ENCODE measurements around the gene KCNK3.
"Not testable (repeated sequence)": the region's sequence is repeated elsewhere in the genome, so short reads cannot be mapped to it uniquely, and the experiment has no call there.

KCNK3 gene

GRCh38 chr2:26651470-26651771 lies 41.1 kb upstream of the KCNK3 start:
- Histone ChIP-seq H3K27me3 (ENCODE audit: control insufficient read depth, insufficient read depth, low read length, poor library complexity, severe bottlenecking) (no peaks in the 10 kb centered on the region), H3K36me3 (ENCODE audit: control insufficient read depth, insufficient read depth, low read length) (no peaks in the 10 kb centered on the region), H3K9me3 (ENCODE audit: control insufficient read depth, low read length) (no peaks in the 10 kb centered on the region), H3K4me3 (ENCODE audit: insufficient read depth, low read depth, low read length) (no peak overlapping the region), H3K4me1 (ENCODE audit: control insufficient read depth, insufficient read depth, low read length) (peaks cover 14% of the 10 kb centered on the region), H3K27ac (ENCODE audit: insufficient read depth, low read depth, low read length, poor library complexity, severe bottlenecking) (no peak overlapping the region)
- WGBS, 2 experiments, result 94 to 95% methylated on average over 7 of the region's 7 CpGs

DNA sequence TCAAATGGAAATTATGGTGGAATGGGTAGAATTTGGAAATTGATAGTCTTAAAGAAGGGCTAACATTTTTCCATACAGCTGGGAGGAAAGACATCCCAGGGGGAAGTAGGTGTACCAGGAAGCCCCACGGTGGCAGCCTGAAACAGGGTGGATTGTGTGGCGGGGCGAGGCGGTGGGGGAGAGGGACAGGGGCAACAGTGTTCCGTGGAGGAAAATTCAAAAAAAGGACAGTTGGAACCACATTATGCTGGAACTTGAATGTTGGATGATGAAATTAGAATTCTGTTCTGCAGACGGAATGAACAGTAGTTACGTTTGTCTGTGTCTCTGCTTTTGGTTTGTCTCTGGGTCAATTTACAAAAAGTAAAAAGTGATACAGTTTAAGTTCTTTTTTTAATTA lies 40.7 kb upstream of the KCNK3 start:
- Histone ChIP-seq H3K27me3 (ENCODE audit: control insufficient read depth, insufficient read depth, low read length, poor library complexity, severe bottlenecking) (no peaks in the 10 kb centered on the region), H3K9me3 (ENCODE audit: control insufficient read depth, low read length) (no peaks in the 10 kb centered on the region), H3K27ac (ENCODE audit: insufficient read depth, low read depth, low read length, poor library complexity, severe bottlenecking) (no peak overlapping the region), H3K4me3 (ENCODE audit: insufficient read depth, low read depth, low read length) (no peak overlapping the region), H3K4me1 (ENCODE audit: control insufficient read depth, insufficient read depth, low read length) (peaks cover 13% of the 10 kb centered on the region), H3K36me3 (ENCODE audit: control insufficient read depth, insufficient read depth, low read length) (no peaks in the 10 kb centered on the region)
- WGBS, 2 experiments, result 94% methylated on average over 7 of the region's 7 CpGs

- H3K27ac ChIP-seq (ENCODE audit: insufficient read depth, low read depth, low read length, poor library complexity, severe bottlenecking), result no peak overlapping the region
- H3K36me3 ChIP-seq (ENCODE audit: control insufficient read depth, insufficient read depth, low read length), result no peaks in the 10 kb centered on the region
- 88 to 91% methylated on average over 12 of the region's 12 CpGs for WGBS, 2 experiments
- H3K4me1 ChIP-seq (ENCODE audit: control insufficient read depth, insufficient read depth, low read length), result peaks cover 6% of the 10 kb centered on the region
- H3K9me3 ChIP-seq (ENCODE audit: control insufficient read depth, low read length), result no peaks in the 10 kb centered on the region
- no peaks in the 10 kb centered on the region for H3K27me3 ChIP-seq (ENCODE audit: control insufficient read depth, insufficient read depth, low read length, poor library complexity, severe bottlenecking)
- H3K4me3 ChIP-seq (ENCODE audit: insufficient read depth, low read depth, low read length), result no peak overlapping the region
Observed at GRCh38 chr2:26652361-26653041, 40.0 kb upstream of the KCNK3 start.

- no peaks in the 10 kb centered on the region for H3K9me3 ChIP-seq (ENCODE audit: control insufficient read depth, low read length)
- H3K4me3 ChIP-seq (ENCODE audit: insufficient read depth, low read depth, low read length), result no peak overlapping the region
- H3K27ac ChIP-seq (ENCODE audit: insufficient read depth, low read depth, low read length, poor library complexity, severe bottlenecking), result no peak overlapping the region
- H3K4me1 ChIP-seq (ENCODE audit: control insufficient read depth, insufficient read depth, low read length), result no peaks in the 10 kb centered on the region
- 91 to 92% methylated on average over 13 of the region's 13 CpGs for WGBS, 2 experiments
- no peaks in the 10 kb centered on the region for H3K27me3 ChIP-seq (ENCODE audit: control insufficient read depth, insufficient read depth, low read length, poor library complexity, severe bottlenecking)
- no peaks in the 10 kb centered on the region for H3K36me3 ChIP-seq (ENCODE audit: control insufficient read depth, insufficient read depth, low read length)
Observed at GRCh38 chr2:26653207-26654060, 39.1 kb upstream of the KCNK3 start.

DNA sequence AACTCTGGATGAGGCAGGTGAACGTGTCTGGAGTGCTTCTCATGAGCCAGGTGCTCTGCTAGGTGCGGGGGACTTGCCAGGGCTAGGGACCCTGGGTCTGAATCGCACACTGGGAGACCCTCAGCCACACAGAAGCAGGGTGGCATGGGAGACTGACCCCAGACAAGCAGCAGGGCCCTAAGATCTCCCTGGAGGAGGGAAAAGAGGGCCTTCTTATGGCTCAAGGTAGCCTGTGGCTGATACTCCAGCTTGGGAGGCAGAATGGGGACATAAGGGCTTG lies 38.5 kb upstream of the KCNK3 start:
- Histone ChIP-seq H3K4me3 (ENCODE audit: insufficient read depth, low read depth, low read length) (no peak overlapping the region), H3K36me3 (ENCODE audit: control insufficient read depth, insufficient read depth, low read length) (no peaks in the 10 kb centered on the region), H3K27ac (ENCODE audit: insufficient read depth, low read depth, low read length, poor library complexity, severe bottlenecking) (no peak overlapping the region), H3K27me3 (ENCODE audit: control insufficient read depth, insufficient read depth, low read length, poor library complexity, severe bottlenecking) (no peaks in the 10 kb centered on the region), H3K9me3 (ENCODE audit: control insufficient read depth, low read length) (no peaks in the 10 kb centered on the region), H3K4me1 (ENCODE audit: control insufficient read depth, insufficient read depth, low read length) (no peaks in the 10 kb centered on the region)
- WGBS, 2 experiments, result 88 to 93% methylated on average over 3 of the region's 3 CpGs

DNA sequence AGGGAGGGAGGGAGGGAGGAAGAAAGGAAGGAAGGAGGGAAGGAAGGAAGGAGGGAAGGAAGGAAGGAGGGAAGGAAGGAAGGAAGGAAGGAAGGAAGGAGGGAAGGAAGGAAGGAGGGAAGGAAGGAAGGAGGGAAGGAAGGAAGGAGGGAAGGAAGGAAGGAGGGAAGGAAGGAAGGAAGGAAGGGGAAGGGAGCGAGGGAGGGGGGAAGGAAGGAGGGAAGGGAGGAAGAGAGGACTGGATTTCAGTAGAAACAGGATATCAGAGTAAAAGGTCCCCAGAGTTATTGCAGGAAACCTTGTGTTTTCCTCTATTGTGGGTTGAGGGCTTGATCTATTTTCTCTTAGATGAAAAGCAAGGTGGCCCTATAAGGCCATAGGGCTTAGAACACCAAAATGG lies 37.4 kb upstream of the KCNK3 start:
- not testable (repeated sequence) for H3K27me3 ChIP-seq (ENCODE audit: control insufficient read depth, insufficient read depth, low read length, poor library complexity, severe bottlenecking); H3K4me3 ChIP-seq (ENCODE audit: insufficient read depth, low read depth, low read length); H3K27ac ChIP-seq (ENCODE audit: insufficient read depth, low read depth, low read length, poor library complexity, severe bottlenecking); H3K4me1 ChIP-seq (ENCODE audit: control insufficient read depth, insufficient read depth, low read length); H3K9me3 ChIP-seq (ENCODE audit: control insufficient read depth, low read length); H3K36me3 ChIP-seq (ENCODE audit: control insufficient read depth, insufficient read depth, low read length)
- WGBS, 2 experiments, result 80 to 94% methylated on average over 1 of the region's 1 CpG

GRCh38 chr2:26655611-26656195 lies 36.8 kb upstream of the KCNK3 start:
- no peak overlapping the region for H3K4me3 ChIP-seq (ENCODE audit: insufficient read depth, low read depth, low read length)
- no peak overlapping the region for H3K27ac ChIP-seq (ENCODE audit: insufficient read depth, low read depth, low read length, poor library complexity, severe bottlenecking)
- no peaks in the 10 kb centered on the region for H3K9me3 ChIP-seq (ENCODE audit: control insufficient read depth, low read length)
- no peaks in the 10 kb centered on the region for H3K27me3 ChIP-seq (ENCODE audit: control insufficient read depth, insufficient read depth, low read length, poor library complexity, severe bottlenecking)
- no peaks in the 10 kb centered on the region for H3K4me1 ChIP-seq (ENCODE audit: control insufficient read depth, insufficient read depth, low read length)
- 71 to 77% methylated on average over 7 to 9 of the region's 9 CpGs for WGBS, 2 experiments
- H3K36me3 ChIP-seq (ENCODE audit: control insufficient read depth, insufficient read depth, low read length), result no peaks in the 10 kb centered on the region

GRCh38 chr2:26657265-26657664 lies 35.3 kb upstream of the KCNK3 start:
- Histone ChIP-seq H3K9me3 (ENCODE audit: control insufficient read depth, low read length) (no peaks in the 10 kb centered on the region), H3K27ac (ENCODE audit: insufficient read depth, low read depth, low read length, poor library complexity, severe bottlenecking) (no peak overlapping the region), H3K27me3 (ENCODE audit: control insufficient read depth, insufficient read depth, low read length, poor library complexity, severe bottlenecking) (no peaks in the 10 kb centered on the region), H3K4me3 (ENCODE audit: insufficient read depth, low read depth, low read length) (no peak overlapping the region), H3K36me3 (ENCODE audit: control insufficient read depth, insufficient read depth, low read length) (no peaks in the 10 kb centered on the region), H3K4me1 (ENCODE audit: control insufficient read depth, insufficient read depth, low read length) (no peaks in the 10 kb centered on the region)
- 81 to 86% methylated on average over 4 of the region's 4 CpGs for WGBS, 2 experiments

DNA sequence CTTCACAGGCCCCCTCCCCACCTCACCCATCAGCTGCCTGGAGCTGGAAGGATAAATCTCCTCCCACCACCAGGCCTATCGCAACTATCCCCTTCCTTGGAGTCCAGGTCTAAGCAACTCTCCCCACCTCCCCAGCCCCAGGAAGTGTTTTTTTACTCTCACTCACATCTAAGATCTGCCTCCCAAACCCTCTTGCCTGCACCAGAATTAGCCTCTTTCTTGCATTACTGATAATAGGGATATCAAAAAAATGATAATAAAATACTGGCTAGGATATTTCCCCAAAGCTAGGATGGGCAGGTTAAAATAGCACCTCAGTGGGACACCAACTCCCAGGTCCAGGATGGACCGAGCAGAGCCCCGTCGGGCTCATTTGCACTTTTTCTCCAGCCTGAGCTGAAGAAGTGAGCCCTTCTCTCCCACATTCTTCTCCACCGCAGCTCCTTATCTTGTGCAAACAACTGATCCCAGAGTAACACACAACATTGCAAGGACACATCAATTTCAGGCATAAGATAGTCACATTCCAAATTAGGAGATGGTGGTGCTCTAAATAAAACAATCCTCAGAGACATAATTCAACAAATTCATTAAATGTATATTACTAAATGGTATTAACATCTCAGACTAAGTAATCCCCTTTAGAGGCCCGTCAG lies 33.7 kb upstream of the KCNK3 start:
- Histone ChIP-seq H3K27ac (ENCODE audit: insufficient read depth, low read depth, low read length, poor library complexity, severe bottlenecking) (no peak overlapping the region), H3K36me3 (ENCODE audit: control insufficient read depth, insufficient read depth, low read length) (no peaks in the 10 kb centered on the region), H3K27me3 (ENCODE audit: control insufficient read depth, insufficient read depth, low read length, poor library complexity, severe bottlenecking) (no peaks in the 10 kb centered on the region), H3K4me1 (ENCODE audit: control insufficient read depth, insufficient read depth, low read length) (no peaks in the 10 kb centered on the region), H3K4me3 (ENCODE audit: insufficient read depth, low read depth, low read length) (no peak overlapping the region), H3K9me3 (ENCODE audit: control insufficient read depth, low read length) (no peaks in the 10 kb centered on the region)
- WGBS, 2 experiments, result 90 to 91% methylated on average over 6 of the region's 6 CpGs

- Histone ChIP-seq H3K9me3 (ENCODE audit: control insufficient read depth, low read length) (no peaks in the 10 kb centered on the region), H3K4me3 (ENCODE audit: insufficient read depth, low read depth, low read length) (no peak overlapping the region), H3K27me3 (ENCODE audit: control insufficient read depth, insufficient read depth, low read length, poor library complexity, severe bottlenecking) (no peaks in the 10 kb centered on the region), H3K36me3 (ENCODE audit: control insufficient read depth, insufficient read depth, low read length) (no peaks in the 10 kb centered on the region), H3K4me1 (ENCODE audit: control insufficient read depth, insufficient read depth, low read length) (no peaks in the 10 kb centered on the region), H3K27ac (ENCODE audit: insufficient read depth, low read depth, low read length, poor library complexity, severe bottlenecking) (no peak overlapping the region)
- WGBS, 2 experiments, result 92 to 100% methylated on average over 1 of the region's 1 CpG
Observed at GRCh38 chr2:26660363-26660962, 32.1 kb upstream of the KCNK3 start.
